ENCODE data around the gene KLHDC4. TPM values are rescaled to one million over a fixed set of nuclear protein-coding genes. Genes with fewer than 3 reads are reported as not detected.
"Not testable (repeated sequence)": the region's sequence is repeated elsewhere in the genome, so short reads cannot be mapped to it uniquely, and the experiment has no call there.

KLHDC4 gene
- 100 to 1,000 TPM; 104 to 136 (median 116) TPM for total RNA-seq
- total RNA-seq (2013), result 70.9 TPM
- total RNA-seq, result 48.9 to 152 (median 67.5) reads per million in 29 experiments

DNA sequence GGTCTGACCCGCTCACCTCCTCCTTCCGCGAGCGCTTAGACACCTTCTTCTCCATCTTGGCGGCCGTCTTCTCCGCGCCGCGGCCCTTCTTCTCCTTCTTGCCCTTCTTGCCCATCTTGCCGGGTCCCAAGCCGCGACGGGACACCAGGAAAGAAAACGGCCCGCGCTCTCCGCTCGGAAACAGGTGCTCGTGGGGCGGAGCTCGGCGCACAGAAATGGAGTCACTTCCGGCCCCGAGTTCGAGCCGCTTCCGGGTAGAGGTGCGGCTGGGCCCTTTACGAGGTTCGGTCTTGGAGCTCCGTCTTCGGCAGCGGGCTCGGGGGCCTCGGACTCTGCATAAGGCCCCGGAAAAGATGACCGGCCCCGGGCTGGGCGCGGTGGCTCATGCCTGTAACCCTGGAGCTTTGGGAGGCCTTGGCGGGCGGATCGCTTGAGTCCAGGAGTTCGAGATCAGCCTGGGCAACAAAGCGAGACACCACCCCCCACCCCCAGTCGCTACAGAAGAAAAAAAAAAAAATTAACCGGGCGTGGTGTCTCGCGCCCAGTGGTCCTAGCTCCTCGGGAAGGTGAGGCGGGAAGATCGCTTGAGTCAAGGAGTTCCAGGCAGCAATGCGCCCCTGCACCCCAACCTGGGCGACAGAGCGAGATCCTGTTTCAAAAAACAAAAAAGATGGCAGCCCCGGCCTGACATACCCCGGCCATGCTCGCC is at the start of gene KLHDC4:
Gene KLHDC4, minus strand, starts transcription at position 211 of the 709 bp plus-strand sequence. Its CDS starts 96 bp downstream, at position 115.
- Histone ChIP-seq H3K4me3 (ENCODE audit: control insufficient read depth in 1 of 2, extremely low read depth in 1 of 2, low read length in 1 of 2) (peak within 1 kb of the TSS; percentile 76 to 97), H3K27ac (ENCODE audit: low read length) (peak within 1 kb of the TSS; percentile 88), H3K9me3 (no peaks in the 10 kb centered on the region), H3K36me3 (ENCODE audit: control insufficient read depth in 2 of 2, extremely low read depth in 1 of 2, insufficient read depth in 1 of 2, low read length in 1 of 2) (peaks cover 13 to 25% of the 10 kb centered on the region in 2 donors), H3K4me1 (ENCODE audit: control insufficient read depth in 1 of 2, extremely low read depth in 1 of 2, insufficient read depth in 2 of 2, low read length in 2 of 2) (peaks cover 26 to 52% of the 10 kb centered on the region in 2 experiments), H3K27me3 (replicated peaks in 1 of 2; ENCODE audit: control insufficient read depth in 2 of 2, extremely low read depth in 1 of 2, insufficient read depth in 2 of 2, low read length in 1 of 2) (no peaks in the 10 kb centered on the region)
- POLR2A ChIA-PET, result interaction anchor here in 1 of 2 donors (1.0 to 1.3 kb wide), 2 partner anchors 13 to 806 kb away, joined by 3 to 6 read pairs; no protein-coding TSS in a partner anchor
- peak; percentile 79 to 94 (median 88) for DNase-seq
- peaks cover 44 to 48% (median 47%) of the 10 kb centered on the region in 3 donors for H3K4me1 Mint-ChIP-seq
- no peaks in the 10 kb centered on the region for H3K27me3 Mint-ChIP-seq
- H3K36me3 Mint-ChIP-seq, result peaks cover 19% of the 10 kb centered on the region
- CTCF ChIA-PET, result interaction anchor here in 1 of 2 donors (1.1 to 3.1 kb wide), 5 partner anchors 13 to 185 kb away, joined by 4 to 18 read pairs (median 10); partner anchors contain the start of gene BANP
- peak within 1 kb of the TSS; percentile 98 to 99 for H3K27ac Mint-ChIP-seq
- ATAC-seq (replicated peaks in 1 of 4), result peak; percentile 73 to 82 (median 80)
- H3K4me3 Mint-ChIP-seq, result peak within 1 kb of the TSS; percentile 92 to 100 (median 99)
- no peaks in the 10 kb centered on the region for H3K9me3 Mint-ChIP-seq
- under 1% methylated on average over 53 of the region's 60 CpGs for WGBS (ENCODE audit: insufficient coverage)

DNA sequence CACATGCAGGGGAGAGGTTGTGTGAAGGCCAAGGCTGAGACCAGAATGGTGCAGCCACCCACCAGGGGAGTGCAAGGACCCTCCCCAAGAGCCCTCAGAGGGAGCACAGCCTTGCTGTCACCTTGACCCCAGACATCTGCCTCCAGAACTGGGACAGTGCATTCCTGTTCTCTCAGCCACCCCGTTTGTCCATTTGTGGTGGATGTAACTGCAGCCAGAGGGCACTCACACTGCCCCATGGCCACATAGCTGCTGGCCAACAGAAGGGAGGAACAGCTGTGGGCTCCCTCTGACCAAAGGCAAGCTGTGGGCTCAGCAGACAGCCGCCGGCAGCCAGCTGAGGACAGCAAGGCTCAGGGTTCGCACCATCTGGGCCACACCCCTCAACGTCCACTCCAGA is 49.8 kb upstream of the KLHDC4 start:
- H3K27ac ChIP-seq (ENCODE audit: low read length), result no peak overlapping the region
- Mint-ChIP-seq H3K4me3 (no peak overlapping the region), H3K27me3 (no peaks in the 10 kb centered on the region), H3K9me3 (peaks cover 0 to 11% (median 8%) of the 10 kb centered on the region in 3 donors), H3K27ac (no peak overlapping the region), H3K4me1 (peaks cover 0 to 6% (median 0%) of the 10 kb centered on the region in 3 donors), H3K36me3 (no peaks in the 10 kb centered on the region)
- DNase-seq (no peak), ATAC-seq (replicated peaks in 1 of 4) (no peak)
- WGBS (ENCODE audit: insufficient coverage), result 83% methylated on average over 3 of the region's 5 CpGs
- no peaks in the 10 kb centered on the region for H3K4me1 ChIP-seq (ENCODE audit: control insufficient read depth in 1 of 2, extremely low read depth in 1 of 2, insufficient read depth in 2 of 2, low read length in 2 of 2)
- ChIA-PET CTCF (no interaction called here), POLR2A (no interaction called here)
- H3K9me3 ChIP-seq, result no peaks in the 10 kb centered on the region
- peaks cover 0 to 11% of the 10 kb centered on the region in 2 experiments for H3K27me3 ChIP-seq (replicated peaks in 1 of 2; ENCODE audit: control insufficient read depth in 2 of 2, extremely low read depth in 1 of 2, insufficient read depth in 2 of 2, low read length in 1 of 2)
- no peak overlapping the region for H3K4me3 ChIP-seq (ENCODE audit: control insufficient read depth in 1 of 2, extremely low read depth in 1 of 2, low read length in 1 of 2)
- H3K36me3 ChIP-seq (ENCODE audit: control insufficient read depth in 2 of 2, extremely low read depth in 1 of 2, insufficient read depth in 1 of 2, low read length in 1 of 2), result no peaks in the 10 kb centered on the region

DNA sequence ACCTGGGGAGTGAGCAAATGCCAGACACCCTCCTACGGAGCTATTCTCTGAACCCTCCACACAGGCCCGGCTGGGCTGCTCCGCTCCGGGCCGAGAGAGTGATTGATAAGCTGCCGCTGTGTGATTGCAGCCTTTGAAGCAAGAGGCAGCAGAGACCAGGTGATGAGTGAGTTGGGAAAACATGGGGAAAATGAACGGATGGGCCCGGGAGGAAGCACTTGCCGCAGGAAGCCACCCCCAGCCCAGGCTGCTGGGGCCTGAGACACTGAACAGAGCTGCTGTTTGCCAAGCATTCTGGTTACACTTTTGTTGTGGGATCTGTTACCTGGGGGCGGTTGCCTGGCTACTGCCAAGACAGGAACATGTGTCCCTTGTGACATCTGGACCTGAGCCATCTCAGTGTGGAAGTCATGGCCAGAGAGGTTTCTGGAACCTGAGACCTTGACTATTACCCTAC is 46.4 kb upstream of the KLHDC4 start:
- WGBS (ENCODE audit: insufficient coverage), result 59% methylated on average over 3 of the region's 10 CpGs
- CTCF ChIA-PET, result no interaction called here
- H3K4me3 Mint-ChIP-seq, result no peak overlapping the region
- H3K9me3 ChIP-seq, result no peaks in the 10 kb centered on the region
- H3K27me3 ChIP-seq (replicated peaks in 1 of 2; ENCODE audit: control insufficient read depth in 2 of 2, extremely low read depth in 1 of 2, insufficient read depth in 2 of 2, low read length in 1 of 2), result peaks cover 0 to 12% of the 10 kb centered on the region in 2 experiments
- H3K36me3 ChIP-seq (ENCODE audit: control insufficient read depth in 2 of 2, extremely low read depth in 1 of 2, insufficient read depth in 1 of 2, low read length in 1 of 2), result no peaks in the 10 kb centered on the region
- POLR2A ChIA-PET, result no interaction called here
- no peak for ATAC-seq (replicated peaks in 1 of 4)
- no peak overlapping the region for H3K27ac ChIP-seq (ENCODE audit: low read length)
- H3K4me1 Mint-ChIP-seq, result peaks cover under 1 to 16% (median 4%) of the 10 kb centered on the region in 3 donors
- H3K27me3 Mint-ChIP-seq, result no peaks in the 10 kb centered on the region
- no peaks in the 10 kb centered on the region for H3K36me3 Mint-ChIP-seq
- no peak overlapping the region for H3K4me3 ChIP-seq (ENCODE audit: control insufficient read depth in 1 of 2, extremely low read depth in 1 of 2, low read length in 1 of 2)
- no peak for DNase-seq
- peaks cover 0 to 6% (median 2%) of the 10 kb centered on the region in 3 donors for H3K9me3 Mint-ChIP-seq
- H3K4me1 ChIP-seq (ENCODE audit: control insufficient read depth in 1 of 2, extremely low read depth in 1 of 2, insufficient read depth in 2 of 2, low read length in 2 of 2), result peaks cover under 1 to 5% of the 10 kb centered on the region in 2 experiments
- no peak overlapping the region for H3K27ac Mint-ChIP-seq

DNA sequence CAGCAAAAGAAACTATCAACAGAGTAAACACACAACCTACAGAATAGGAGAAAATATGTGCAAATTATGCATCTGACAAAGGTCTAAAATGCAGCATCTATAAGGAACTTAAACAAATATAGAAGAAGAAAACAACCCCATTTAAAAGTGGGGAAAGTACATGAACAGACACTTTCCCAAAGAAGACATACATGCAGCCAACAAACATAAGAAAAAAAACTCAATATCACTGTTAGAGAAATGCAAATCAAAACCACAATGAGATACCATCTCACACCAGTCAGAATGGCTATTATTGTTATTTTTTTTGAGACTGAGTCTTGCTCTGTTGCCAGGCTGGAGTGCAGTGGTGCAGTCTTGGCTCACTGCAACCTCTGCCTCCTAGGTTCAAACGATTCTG is 45.7 kb upstream of the KLHDC4 start:
- H3K4me1 ChIP-seq (ENCODE audit: control insufficient read depth in 1 of 2, extremely low read depth in 1 of 2, insufficient read depth in 2 of 2, low read length in 2 of 2), result peaks cover 4 to 13% of the 10 kb centered on the region in 2 experiments
- H3K4me3 Mint-ChIP-seq; H3K27me3 ChIP-seq (replicated peaks in 1 of 2; ENCODE audit: control insufficient read depth in 2 of 2, extremely low read depth in 1 of 2, insufficient read depth in 2 of 2, low read length in 1 of 2); CTCF ChIA-PET; DNase-seq; H3K9me3 ChIP-seq; H3K36me3 Mint-ChIP-seq; H3K27ac ChIP-seq (ENCODE audit: low read length); H3K27ac Mint-ChIP-seq; H3K27me3 Mint-ChIP-seq; H3K4me3 ChIP-seq (ENCODE audit: control insufficient read depth in 1 of 2, extremely low read depth in 1 of 2, low read length in 1 of 2); H3K9me3 Mint-ChIP-seq; H3K36me3 ChIP-seq (ENCODE audit: control insufficient read depth in 2 of 2, extremely low read depth in 1 of 2, insufficient read depth in 1 of 2, low read length in 1 of 2); ATAC-seq (replicated peaks in 1 of 4); POLR2A ChIA-PET: not testable (repeated sequence)
- no CpG with 5 or more reads among the region's 1 CpG for WGBS (ENCODE audit: insufficient coverage)
- peaks cover 8 to 22% (median 10%) of the 10 kb centered on the region in 3 donors for H3K4me1 Mint-ChIP-seq

DNA sequence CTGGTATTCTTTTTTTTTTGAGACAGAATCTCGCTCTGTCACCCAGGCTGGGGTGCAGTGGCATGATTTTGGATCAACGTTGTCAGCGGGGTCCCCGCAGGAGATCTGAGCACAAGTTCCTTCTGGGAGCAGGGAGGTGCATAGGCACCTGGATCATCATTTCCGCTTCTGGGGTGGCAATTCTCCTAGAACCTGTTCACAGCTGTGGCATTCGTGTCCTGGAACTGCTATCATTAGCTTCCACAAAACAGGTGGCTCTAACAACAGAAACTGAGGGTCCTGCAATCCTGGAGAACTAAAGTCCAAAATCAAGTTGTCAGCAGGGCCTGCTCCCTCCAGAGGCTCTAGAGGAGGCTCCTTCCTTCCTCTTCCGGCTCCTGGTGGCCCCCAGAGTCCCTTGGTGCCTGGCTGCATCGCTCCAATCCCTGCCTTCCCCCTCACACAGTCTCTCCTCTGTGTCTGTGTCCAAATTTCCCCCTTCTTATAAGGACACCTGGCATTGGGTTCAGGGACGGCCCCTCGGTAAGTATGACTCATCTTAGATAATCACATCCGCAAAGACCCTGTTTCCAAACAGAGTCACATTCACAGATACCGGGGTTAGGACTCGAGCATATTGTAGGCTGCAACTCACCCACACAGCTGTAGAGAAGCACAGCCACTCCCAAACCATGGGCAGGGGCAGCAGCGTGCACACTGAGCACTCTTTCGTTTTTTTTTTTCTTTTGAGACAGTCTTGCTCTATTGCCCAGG is 43.5 kb upstream of the KLHDC4 start:
- H3K9me3 Mint-ChIP-seq, result no peaks in the 10 kb centered on the region
- H3K4me1 ChIP-seq (ENCODE audit: control insufficient read depth in 1 of 2, extremely low read depth in 1 of 2, insufficient read depth in 2 of 2, low read length in 2 of 2), result peaks cover 7 to 21% of the 10 kb centered on the region in 2 experiments
- peaks cover 2% of the 10 kb centered on the region for H3K36me3 Mint-ChIP-seq
- DNase-seq, result no peak
- no peak overlapping the region for H3K27ac ChIP-seq (ENCODE audit: low read length)
- H3K9me3 ChIP-seq, result no peaks in the 10 kb centered on the region
- ChIA-PET CTCF (no interaction called here), POLR2A (no interaction called here)
- H3K4me3 Mint-ChIP-seq, result no peak overlapping the region
- 61% methylated on average over 12 of the region's 15 CpGs for WGBS (ENCODE audit: insufficient coverage)
- no peak for ATAC-seq (replicated peaks in 1 of 4)
- peaks cover 0 to 2% of the 10 kb centered on the region in 2 donors for H3K27me3 Mint-ChIP-seq
- no peak overlapping the region for H3K4me3 ChIP-seq (ENCODE audit: control insufficient read depth in 1 of 2, extremely low read depth in 1 of 2, low read length in 1 of 2)
- no peak overlapping the region for H3K27ac Mint-ChIP-seq
- peaks cover 0 to 13% of the 10 kb centered on the region in 2 experiments for H3K27me3 ChIP-seq (replicated peaks in 1 of 2; ENCODE audit: control insufficient read depth in 2 of 2, extremely low read depth in 1 of 2, insufficient read depth in 2 of 2, low read length in 1 of 2)
- H3K36me3 ChIP-seq (ENCODE audit: control insufficient read depth in 2 of 2, extremely low read depth in 1 of 2, insufficient read depth in 1 of 2, low read length in 1 of 2), result no peaks in the 10 kb centered on the region
- H3K4me1 Mint-ChIP-seq, result peaks cover 12 to 27% (median 17%) of the 10 kb centered on the region in 3 donors

DNA sequence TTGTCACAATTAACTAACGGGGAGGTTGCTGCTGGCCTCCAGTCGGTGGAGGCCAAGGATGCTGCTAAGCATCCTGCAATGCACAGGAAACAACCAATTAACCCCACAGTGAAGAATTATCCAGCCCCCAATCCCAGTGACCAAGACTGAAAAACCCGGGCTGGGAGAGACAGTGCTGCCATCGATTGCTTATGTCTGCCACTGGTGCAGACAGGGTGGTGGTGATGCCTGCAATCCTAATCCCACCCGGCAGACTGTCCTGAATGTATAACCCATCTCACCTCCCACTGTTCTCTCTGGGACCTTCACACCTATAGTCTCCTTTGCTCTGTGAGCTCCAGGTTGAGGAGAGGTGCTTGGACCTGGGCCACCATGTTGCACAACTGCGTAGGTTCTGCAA is 42.3 kb upstream of the KLHDC4 start:
- Mint-ChIP-seq H3K4me1 (peaks cover 12 to 27% (median 17%) of the 10 kb centered on the region in 3 donors), H3K27ac (peak overlapping the region in 1 of 2 donors; percentile 78)
- CTCF ChIA-PET, result no interaction called here

More for the DNA sequence above, 42.3 kb upstream of the KLHDC4 start:
- H3K36me3 ChIP-seq (ENCODE audit: control insufficient read depth in 2 of 2, extremely low read depth in 1 of 2, insufficient read depth in 1 of 2, low read length in 1 of 2), result no peaks in the 10 kb centered on the region
- peaks cover 0 to 13% of the 10 kb centered on the region in 2 experiments for H3K27me3 ChIP-seq (replicated peaks in 1 of 2; ENCODE audit: control insufficient read depth in 2 of 2, extremely low read depth in 1 of 2, insufficient read depth in 2 of 2, low read length in 1 of 2)
- no peaks in the 10 kb centered on the region for H3K9me3 ChIP-seq
- H3K27me3 Mint-ChIP-seq, result peaks cover 0 to 2% of the 10 kb centered on the region in 2 donors
- peaks cover 7 to 21% of the 10 kb centered on the region in 2 experiments for H3K4me1 ChIP-seq (ENCODE audit: control insufficient read depth in 1 of 2, extremely low read depth in 1 of 2, insufficient read depth in 2 of 2, low read length in 2 of 2)
- no peaks in the 10 kb centered on the region for H3K9me3 Mint-ChIP-seq
- no peak for ATAC-seq (replicated peaks in 1 of 4)
- peak overlapping the region in 1 of 3 donors; percentile 21 for H3K4me3 Mint-ChIP-seq
- peaks cover 2% of the 10 kb centered on the region for H3K36me3 Mint-ChIP-seq
- no peak for DNase-seq
- H3K27ac ChIP-seq (ENCODE audit: low read length), result no peak overlapping the region
- POLR2A ChIA-PET, result no interaction called here
- WGBS (ENCODE audit: insufficient coverage), result 100% methylated on average over 4 of the region's 6 CpGs
- H3K4me3 ChIP-seq (ENCODE audit: control insufficient read depth in 1 of 2, extremely low read depth in 1 of 2, low read length in 1 of 2), result no peak overlapping the region
